Ovary (tissue), 3 donors: ENCODE data around the gene AP5B1.

Experiments
- POLR2A ChIP-seq: fragments of 450-650 bp; IDR thresholded peaks from one replicate; pipeline ENCODE4 v1.6.1; 2017; ENCODE audit warnings: antibody characterized with exemption, mild to moderate bottlenecking, moderate library complexity
- TF ChIP-seq, protein P1 (sequence below), 3 donors: fragments of 450-650 bp in 2 of 3; fragments of 200-600 bp in 1 of 3; IDR thresholded peaks; one replicate each; pipeline versions ENCODE4 v1.5.1 to v1.8.0; 2016 to 2022; ENCODE audit warnings: antibody characterized with exemption in 3 of 3, mild to moderate bottlenecking in 1 of 3
- donor health status: DM: no; HTN: no; CAD: no.

DNA sequence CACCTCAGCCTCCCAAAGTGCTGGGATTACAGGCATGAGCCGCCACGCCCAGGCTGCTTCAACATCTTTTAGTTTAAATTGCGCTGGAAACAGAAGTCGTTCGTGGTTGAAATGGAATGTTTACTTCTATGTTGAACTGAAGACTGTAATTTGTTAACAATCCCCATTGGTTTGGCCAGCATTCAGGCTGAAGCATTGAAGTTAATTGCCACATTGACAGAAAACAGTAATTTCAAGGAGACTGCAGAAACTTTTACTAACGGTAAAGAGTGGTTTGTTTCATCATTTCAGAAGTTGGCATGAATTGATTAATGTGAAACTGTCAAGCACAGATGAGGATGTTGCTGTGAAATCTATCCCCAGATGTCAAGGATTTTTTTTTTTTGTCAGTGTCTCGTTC is 14.2 kb downstream of the AP5B1 start:
- TF ChIP-seq, protein P1, sequence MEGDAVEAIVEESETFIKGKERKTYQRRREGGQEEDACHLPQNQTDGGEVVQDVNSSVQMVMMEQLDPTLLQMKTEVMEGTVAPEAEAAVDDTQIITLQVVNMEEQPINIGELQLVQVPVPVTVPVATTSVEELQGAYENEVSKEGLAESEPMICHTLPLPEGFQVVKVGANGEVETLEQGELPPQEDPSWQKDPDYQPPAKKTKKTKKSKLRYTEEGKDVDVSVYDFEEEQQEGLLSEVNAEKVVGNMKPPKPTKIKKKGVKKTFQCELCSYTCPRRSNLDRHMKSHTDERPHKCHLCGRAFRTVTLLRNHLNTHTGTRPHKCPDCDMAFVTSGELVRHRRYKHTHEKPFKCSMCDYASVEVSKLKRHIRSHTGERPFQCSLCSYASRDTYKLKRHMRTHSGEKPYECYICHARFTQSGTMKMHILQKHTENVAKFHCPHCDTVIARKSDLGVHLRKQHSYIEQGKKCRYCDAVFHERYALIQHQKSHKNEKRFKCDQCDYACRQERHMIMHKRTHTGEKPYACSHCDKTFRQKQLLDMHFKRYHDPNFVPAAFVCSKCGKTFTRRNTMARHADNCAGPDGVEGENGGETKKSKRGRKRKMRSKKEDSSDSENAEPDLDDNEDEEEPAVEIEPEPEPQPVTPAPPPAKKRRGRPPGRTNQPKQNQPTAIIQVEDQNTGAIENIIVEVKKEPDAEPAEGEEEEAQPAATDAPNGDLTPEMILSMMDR (IDR thresholded peaks at IDR 0.05) = no peak
- TF ChIP-seq POLR2A = no peak
